Mesendoderm (in vitro differentiated cells): ENCODE results near the gene ARMC9.

Experiments
- DNase-seq: peaks from one replicate; pipeline ENCODE4 v3.0.0; 2013
- H2AK5ac ChIP-seq: 2 replicates; pipeline ENCODE4 v1.6.1; 2013; ENCODE audit warnings: low read length, inconsistent platforms
- H2BK120ac ChIP-seq: 2 replicates; pipeline ENCODE4 v1.6.1; 2013; ENCODE audit warnings: low read depth, mild to moderate bottlenecking, low read length, moderate library complexity, mixed read lengths
- H2BK15ac ChIP-seq: replicated peaks from 2 replicates; pipeline ENCODE4 v1.6.1; 2013; ENCODE audit warnings: low read depth, mild to moderate bottlenecking, moderate library complexity
- H2BK5ac ChIP-seq: 2 replicates; pipeline ENCODE4 v1.6.1; 2013; ENCODE audit warnings: low read length, inconsistent platforms
- H3K18ac ChIP-seq: 2 replicates; pipeline ENCODE4 v1.6.1; 2013; ENCODE audit warnings: mild to moderate bottlenecking, low read length, mixed read lengths
- H3K23ac ChIP-seq: one replicate; pipeline ENCODE4 v1.6.1; 2013; ENCODE audit warnings: low read length
- H3K27ac ChIP-seq: 2 replicates; pipeline ENCODE4 v1.5.1; 2013; ENCODE audit warnings: low read depth, mild to moderate bottlenecking, inconsistent platforms, low read length, moderate library complexity
- H3K27me3 ChIP-seq: 2 replicates; pipeline ENCODE4 v1.6.1; 2013; ENCODE audit warnings: low read length, control low read depth, mild to moderate bottlenecking, inconsistent platforms; ENCODE audit not compliant: insufficient read depth, poor library complexity
- H3K36me3 ChIP-seq: 2 replicates; pipeline ENCODE4 v1.6.1; 2013; ENCODE audit warnings: low read length, inconsistent platforms; ENCODE audit not compliant: control insufficient read depth, insufficient read depth
- H3K4ac ChIP-seq: one replicate; pipeline ENCODE4 v1.6.1; 2013; ENCODE audit warnings: low read depth, mild to moderate bottlenecking, low read length, moderate library complexity
- H3K4me1 ChIP-seq: 2 replicates; pipeline ENCODE4 v1.6.1; 2013; ENCODE audit warnings: low read depth, low read length, inconsistent platforms; ENCODE audit not compliant: control insufficient read depth
- H3K4me2 ChIP-seq: 2 replicates; pipeline ENCODE4 v1.6.1; 2013; ENCODE audit warnings: low read length
- H3K4me3 ChIP-seq: 2 replicates; pipeline ENCODE4 v1.5.1; 2013; ENCODE audit warnings: mild to moderate bottlenecking, low read length
- H3K56ac ChIP-seq: one replicate; pipeline ENCODE4 v1.6.1; 2013; ENCODE audit warnings: low read length
- H3K79me1 ChIP-seq: 2 replicates; pipeline ENCODE4 v1.6.1; 2013; ENCODE audit warnings: low read length, inconsistent platforms
- H3K79me2 ChIP-seq: 2 replicates; pipeline ENCODE4 v1.6.1; 2013; ENCODE audit warnings: mild to moderate bottlenecking, low read length; ENCODE audit not compliant: control insufficient read depth, insufficient read depth
- H3K9ac ChIP-seq: 2 replicates; pipeline ENCODE4 v1.6.1; 2013; ENCODE audit warnings: low read length, inconsistent platforms
- H4K5ac ChIP-seq: one replicate; pipeline ENCODE4 v1.6.1; 2013; ENCODE audit warnings: low read length
- H4K8ac ChIP-seq: one replicate; pipeline ENCODE4 v1.6.1; 2013; ENCODE audit warnings: low read depth, mild to moderate bottlenecking, control low read depth, low read length, moderate library complexity
- WGBS: extraction: QIAGEN DNeasy Blood & Tissue Kit; methylation state at CpG from one replicate; pipeline ENCODE4 v1.1.7; 2013; ENCODE audit warnings: low lambda C conversion rate, missing lambda C conversion rate; ENCODE audit not compliant: insufficient coverage; ENCODE audit errors: extremely low coverage; 5-methylcytosine and 5-hydroxymethylcytosine counted together

ARMC9 gene

GRCh38 chr2:231332872-231333500 is 134.6 kb downstream of the ARMC9 start:
- H3K56ac ChIP-seq: no peak overlapping the region
- H2AK5ac ChIP-seq: no peak overlapping the region
- no peak overlapping the region for H2BK15ac ChIP-seq
- H3K18ac ChIP-seq: no peak overlapping the region
- H3K4me1 ChIP-seq: peaks cover 2% of the 10 kb centered on the region
- H3K9ac ChIP-seq: no peak overlapping the region
- no peak overlapping the region for H3K23ac ChIP-seq
- H3K4me2 ChIP-seq: no peak overlapping the region
- no peak overlapping the region for H4K8ac ChIP-seq
- H3K79me1 ChIP-seq: no peaks in the 10 kb centered on the region
- H4K5ac ChIP-seq: no peak overlapping the region
- H3K4ac ChIP-seq: no peak overlapping the region
- no peak overlapping the region for H3K27ac ChIP-seq
- H3K79me2 ChIP-seq: no peaks in the 10 kb centered on the region
- no peak for DNase-seq
- H2BK120ac ChIP-seq: no peak overlapping the region
- no peak overlapping the region for H3K4me3 ChIP-seq
- H3K36me3 ChIP-seq: no peaks in the 10 kb centered on the region
- no CpG with 5 or more reads among the region's 9 CpGs for WGBS
- H2BK5ac ChIP-seq: no peak overlapping the region
- no peaks in the 10 kb centered on the region for H3K27me3 ChIP-seq

- no peak overlapping the region for H3K9ac ChIP-seq
- no peak overlapping the region for H3K18ac ChIP-seq
- no peak overlapping the region for H3K4ac ChIP-seq
- no peaks in the 10 kb centered on the region for H3K79me2 ChIP-seq
- WGBS: no CpG with 5 or more reads among the region's 14 CpGs
- no peak overlapping the region for H2BK5ac ChIP-seq
- no peak overlapping the region for H2AK5ac ChIP-seq
- H4K8ac ChIP-seq: no peak overlapping the region
- no peaks in the 10 kb centered on the region for H3K36me3 ChIP-seq
- no peak overlapping the region for H3K4me2 ChIP-seq
- DNase-seq: no peak
- no peaks in the 10 kb centered on the region for H3K79me1 ChIP-seq
- peaks cover 2% of the 10 kb centered on the region for H3K4me1 ChIP-seq
- no peak overlapping the region for H3K27ac ChIP-seq
- no peak overlapping the region for H3K4me3 ChIP-seq
- H2BK15ac ChIP-seq: no peak overlapping the region
- no peak overlapping the region for H2BK120ac ChIP-seq
- H3K23ac ChIP-seq: no peak overlapping the region
- no peaks in the 10 kb centered on the region for H3K27me3 ChIP-seq
- no peak overlapping the region for H3K56ac ChIP-seq
- no peak overlapping the region for H4K5ac ChIP-seq
Measured at GRCh38 chr2:231334179-231334930, 135.9 kb downstream of the ARMC9 start.

DNA sequence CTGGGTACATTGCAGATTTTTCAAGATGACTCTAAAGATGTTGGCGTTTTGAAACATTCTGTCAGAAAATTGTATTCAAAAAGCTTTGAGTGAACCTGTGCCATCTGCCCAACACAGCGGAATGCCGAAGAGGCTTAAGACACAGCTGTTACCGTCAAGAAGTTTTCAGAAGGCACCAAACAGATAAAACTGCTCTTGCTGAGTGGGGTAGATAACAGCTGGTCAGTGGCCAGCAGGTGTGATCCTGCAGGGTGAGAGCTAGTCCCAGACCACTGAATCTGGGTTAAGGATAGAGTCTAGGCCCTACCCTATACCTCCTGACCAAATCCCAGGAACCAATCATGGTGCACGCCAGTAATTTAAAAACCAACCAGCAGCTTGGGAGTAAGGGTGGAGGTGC is 136.6 kb downstream of the ARMC9 start:
- no peaks in the 10 kb centered on the region for H3K27me3 ChIP-seq
- DNase-seq: no peak
- no peak overlapping the region for H3K23ac ChIP-seq
- no peaks in the 10 kb centered on the region for H3K79me2 ChIP-seq
- no peak overlapping the region for H2BK120ac ChIP-seq
- no CpG with 5 or more reads among the region's 5 CpGs for WGBS
- H3K9ac ChIP-seq: no peak overlapping the region
- H3K79me1 ChIP-seq: no peaks in the 10 kb centered on the region
- no peak overlapping the region for H3K4ac ChIP-seq
- H2BK5ac ChIP-seq: no peak overlapping the region
- peaks cover 2% of the 10 kb centered on the region for H3K4me1 ChIP-seq
- no peak overlapping the region for H3K4me2 ChIP-seq
- no peak overlapping the region for H3K18ac ChIP-seq
- no peak overlapping the region for H4K8ac ChIP-seq
- H2BK15ac ChIP-seq: no peak overlapping the region
- H3K36me3 ChIP-seq: no peaks in the 10 kb centered on the region
- H2AK5ac ChIP-seq: no peak overlapping the region
- H3K27ac ChIP-seq: no peak overlapping the region
- no peak overlapping the region for H4K5ac ChIP-seq
- no peak overlapping the region for H3K56ac ChIP-seq
- no peak overlapping the region for H3K4me3 ChIP-seq

- no peaks in the 10 kb centered on the region for H3K36me3 ChIP-seq
- H3K23ac ChIP-seq: no peak overlapping the region
- peaks cover 2% of the 10 kb centered on the region for H3K4me1 ChIP-seq
- H4K5ac ChIP-seq: no peak overlapping the region
- H3K4me3 ChIP-seq: no peak overlapping the region
- H3K27me3 ChIP-seq: no peaks in the 10 kb centered on the region
- H3K4ac ChIP-seq: no peak overlapping the region
- no CpG with 5 or more reads among the region's 13 CpGs for WGBS
- H3K79me2 ChIP-seq: no peaks in the 10 kb centered on the region
- DNase-seq: no peak
- H2BK120ac ChIP-seq: no peak overlapping the region
- no peak overlapping the region for H3K4me2 ChIP-seq
- H3K56ac ChIP-seq: no peak overlapping the region
- H2BK5ac ChIP-seq: no peak overlapping the region
- no peak overlapping the region for H4K8ac ChIP-seq
- no peak overlapping the region for H2AK5ac ChIP-seq
- no peak overlapping the region for H3K18ac ChIP-seq
- no peak overlapping the region for H3K27ac ChIP-seq
- no peak overlapping the region for H2BK15ac ChIP-seq
- no peak overlapping the region for H3K9ac ChIP-seq
- no peaks in the 10 kb centered on the region for H3K79me1 ChIP-seq
Measured at GRCh38 chr2:231335591-231335990, 137.2 kb downstream of the ARMC9 start.

DNA sequence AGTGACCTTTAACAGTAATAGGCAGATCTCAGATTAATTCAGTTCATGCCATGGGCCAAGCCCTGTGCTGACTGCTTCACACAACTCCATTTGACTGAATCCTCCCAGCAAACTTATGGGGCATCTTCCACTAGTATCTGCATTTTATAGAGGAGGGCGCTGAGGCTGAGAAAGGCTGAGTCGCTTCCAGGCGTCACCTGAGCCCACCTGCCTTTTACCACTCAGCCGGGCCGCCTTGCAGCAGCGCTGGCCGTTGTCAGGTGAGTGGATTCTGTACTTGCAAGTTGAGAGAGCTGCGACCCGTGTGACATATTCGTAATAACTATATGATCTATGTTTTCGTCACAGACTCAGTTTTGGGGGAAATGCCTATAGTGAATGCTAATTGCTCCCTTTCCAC is 137.8 kb downstream of the ARMC9 start:
- WGBS: no CpG with 5 or more reads among the region's 11 CpGs
- Histone ChIP-seq H3K36me3 (no peaks in the 10 kb centered on the region), H4K5ac (no peak overlapping the region)

More for the DNA sequence above, 137.8 kb downstream of the ARMC9 start:
- Histone ChIP-seq H3K56ac (no peak overlapping the region), H3K79me1 (no peaks in the 10 kb centered on the region), H2BK5ac (no peak overlapping the region), H3K4ac (no peak overlapping the region), H2AK5ac (no peak overlapping the region), H3K9ac (no peak overlapping the region), H3K79me2 (no peaks in the 10 kb centered on the region), H4K8ac (no peak overlapping the region), H2BK120ac (no peak overlapping the region), H3K27me3 (no peaks in the 10 kb centered on the region), H2BK15ac (no peak overlapping the region), H3K4me3 (no peak overlapping the region), H3K23ac (no peak overlapping the region), H3K27ac (no peak overlapping the region), H3K4me2 (no peak overlapping the region), H3K18ac (no peak overlapping the region), H3K4me1 (peaks cover 2% of the 10 kb centered on the region)
- DNase-seq: no peak
